Right renal pelvis (tissue), 4 donors: ENCODE measurements around the gene HEXIM2. TPM values are rescaled to one million over a fixed set of nuclear protein-coding genes. Genes with fewer than 3 reads are reported as not detected.
"Not testable (repeated sequence)": the region's sequence is repeated elsewhere in the genome, so short reads cannot be mapped to it uniquely, and the experiment has no call there.

ENCODE experiments used
- DNase-seq, 4 donors: peaks; one replicate each; pipeline ENCODE4 v3.0.0-alpha.2; 2013; ENCODE audit warnings: low read depth in 4 of 4, low spot score in 3 of 4, missing footprints in 1 of 4
- polyA plus RNA-seq, 4 donors: library from polyadenylated mRNA; unstranded; fragments of 120-200 nt; gene quantifications; one replicate each; pipeline ENCODE4 v1.2.1, GENCODE V29; 2013; ENCODE audit not compliant: insufficient read length in 4 of 4

The HEXIM2 gene, protein sequence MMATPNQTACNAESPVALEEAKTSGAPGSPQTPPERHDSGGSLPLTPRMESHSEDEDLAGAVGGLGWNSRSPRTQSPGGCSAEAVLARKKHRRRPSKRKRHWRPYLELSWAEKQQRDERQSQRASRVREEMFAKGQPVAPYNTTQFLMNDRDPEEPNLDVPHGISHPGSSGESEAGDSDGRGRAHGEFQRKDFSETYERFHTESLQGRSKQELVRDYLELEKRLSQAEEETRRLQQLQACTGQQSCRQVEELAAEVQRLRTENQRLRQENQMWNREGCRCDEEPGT
- 10 to 100 TPM; 12.8 to 16.5 (median 13.5) TPM for polyA plus RNA-seq

GRCh38 chr17:45161288-45162024, at the start of gene HEXIM2:
Gene HEXIM2, plus strand, starts transcription at chr17:45161875. Its CDS starts 919 bp downstream, at chr17:45162794.
- DNase-seq = peak; percentile 99 to 100 (median 100)

DNA sequence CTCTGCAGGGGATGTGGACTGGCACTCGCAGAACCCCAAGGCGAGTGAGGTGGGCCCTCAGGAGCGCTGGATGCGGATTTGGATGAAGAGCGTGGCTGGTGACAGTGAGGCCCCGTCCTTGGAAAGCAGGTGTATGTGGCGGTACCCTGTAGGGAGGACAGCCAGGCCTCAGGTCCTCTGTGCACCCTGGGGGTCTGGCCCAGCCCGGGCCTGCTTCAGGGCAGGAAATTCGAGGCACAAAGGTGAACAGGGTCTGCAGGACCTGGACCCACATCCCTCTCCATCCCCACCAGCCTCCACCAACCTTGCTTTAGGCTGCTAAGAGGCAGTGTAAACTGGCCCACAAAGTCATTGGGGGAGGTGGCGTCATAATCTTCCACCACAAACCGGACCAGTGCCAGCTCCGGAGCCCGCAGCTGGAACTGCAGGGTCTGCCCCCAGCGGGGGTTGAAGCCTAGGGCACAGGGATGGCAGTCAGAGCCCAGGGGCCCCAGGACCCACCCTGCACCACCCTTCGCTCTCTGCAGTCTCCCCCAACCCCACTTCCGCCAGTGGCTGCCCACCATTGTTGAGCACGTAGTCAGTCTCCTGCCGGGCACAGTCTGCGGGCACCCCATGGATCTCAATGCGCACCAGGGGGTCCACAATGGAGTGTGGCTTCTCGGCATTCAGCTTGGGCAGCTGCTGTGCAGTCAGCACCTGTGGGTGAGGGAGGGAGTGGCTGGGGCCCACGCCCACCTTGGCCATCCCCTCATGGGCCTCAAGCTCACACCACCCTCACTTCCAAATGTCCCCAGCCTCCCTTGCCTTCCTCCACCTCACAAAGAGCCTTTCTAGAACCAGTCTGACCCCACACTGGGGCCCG, 48.9 kb upstream of the HEXIM2 start:
- DNase-seq = no peak

GRCh38 chr17:45113424-45113754, 48.3 kb upstream of the HEXIM2 start:
- no peak for DNase-seq

- DNase-seq = no peak
Observed at GRCh38 chr17:45114117-45114932, 47.4 kb upstream of the HEXIM2 start.

DNA sequence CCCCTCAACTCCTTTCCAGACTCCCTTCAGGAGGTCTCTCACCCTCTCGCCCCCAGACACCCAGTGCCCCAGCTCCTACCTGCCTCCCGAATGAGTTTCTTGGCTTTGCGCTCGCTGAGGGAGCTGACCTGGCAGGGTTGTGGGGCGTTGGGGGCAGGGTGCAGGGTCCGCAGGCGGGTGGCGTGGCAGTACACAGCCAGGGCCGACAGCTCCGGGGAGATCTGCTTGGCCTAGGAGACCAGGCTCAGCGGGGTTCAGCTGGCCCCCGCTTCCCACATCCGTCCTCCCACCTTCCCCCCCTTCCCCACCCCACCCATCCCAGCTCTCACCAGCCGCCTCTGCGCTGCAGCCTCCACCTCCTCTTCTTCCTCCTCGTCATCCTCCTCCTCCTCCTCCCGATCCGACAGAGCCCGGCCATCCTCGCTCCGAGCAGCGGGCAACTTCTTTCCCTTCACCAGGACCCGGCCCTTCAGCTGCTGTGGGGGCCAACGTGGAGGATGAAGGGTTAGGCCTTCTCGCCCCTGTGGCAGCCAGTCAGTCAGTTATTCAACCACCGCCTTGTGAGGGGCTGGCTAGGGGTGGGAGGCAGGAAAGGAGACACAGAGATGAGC, 46.6 kb upstream of the HEXIM2 start:
- DNase-seq = no peak

DNA sequence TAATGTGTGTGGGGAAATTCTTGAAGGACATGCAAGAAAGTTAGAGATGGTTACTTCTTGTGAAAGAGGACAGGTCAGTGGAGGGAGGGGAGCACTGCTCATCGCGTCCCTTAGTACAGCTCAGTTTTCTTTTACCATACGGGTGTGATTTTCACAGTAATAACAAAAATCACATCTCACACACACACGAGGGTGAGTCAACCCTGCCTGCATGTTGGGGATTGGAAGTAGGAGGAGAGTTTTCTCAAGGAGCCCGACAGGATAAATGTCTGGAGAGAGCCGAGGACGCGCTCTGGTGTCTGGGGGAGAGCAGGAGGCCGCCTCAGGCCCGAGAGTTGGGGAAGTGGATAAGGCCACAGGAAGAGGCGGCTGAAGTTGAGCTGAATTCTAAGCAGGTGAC, 45.8 kb upstream of the HEXIM2 start:
- no peak for DNase-seq

DNA sequence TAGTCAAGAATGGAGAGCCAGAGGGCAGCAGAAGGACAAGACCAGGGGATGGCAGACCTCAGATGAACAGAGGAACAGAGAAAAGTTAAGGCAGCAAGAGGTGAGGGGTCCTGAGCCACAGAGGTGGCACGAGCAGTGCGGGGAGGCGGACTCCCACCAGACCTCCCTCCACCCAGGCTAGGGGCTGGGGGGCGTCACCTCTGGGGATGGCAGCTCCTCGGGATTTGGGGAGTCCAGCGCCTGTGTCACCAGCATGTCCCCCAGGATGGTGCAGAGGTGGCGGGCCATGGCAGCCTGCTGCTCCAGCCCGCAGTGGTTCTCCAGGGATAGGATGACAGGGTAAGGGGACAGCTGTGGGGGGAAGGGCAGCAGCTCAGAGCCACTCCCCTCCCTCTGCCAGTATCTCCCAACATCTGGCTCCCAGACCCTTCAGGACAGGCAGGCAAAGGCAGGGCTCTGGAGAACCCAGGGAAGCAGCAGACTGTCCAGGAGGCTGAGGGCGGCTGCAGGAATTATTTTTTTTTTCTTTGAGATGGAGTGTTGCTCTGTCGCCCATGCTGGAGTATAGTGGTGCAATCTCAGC, 45.1 kb upstream of the HEXIM2 start:
- DNase-seq = no peak

DNA sequence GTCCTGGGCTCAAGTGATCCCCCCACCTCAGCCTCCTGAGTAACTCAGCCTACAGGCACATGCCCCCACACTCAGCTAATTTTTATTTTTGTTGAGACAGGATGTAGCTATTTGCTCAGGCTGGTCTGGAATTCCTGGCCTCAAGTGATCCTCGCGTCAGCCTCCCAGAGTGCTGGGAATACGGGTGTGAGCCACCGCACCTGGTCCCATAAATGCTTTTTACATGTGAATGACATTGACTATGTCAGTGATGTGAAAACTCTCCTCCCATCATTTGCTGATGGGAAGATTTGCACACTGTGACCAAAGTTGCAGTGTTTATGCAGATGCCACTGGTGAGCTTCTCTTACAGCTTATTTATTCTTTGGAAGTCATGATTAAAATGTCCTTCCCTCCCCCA, 44.3 kb upstream of the HEXIM2 start:
- no peak for DNase-seq

GRCh38 chr17:45117848-45118646, 43.6 kb upstream of the HEXIM2 start:
- no peak for DNase-seq

DNA sequence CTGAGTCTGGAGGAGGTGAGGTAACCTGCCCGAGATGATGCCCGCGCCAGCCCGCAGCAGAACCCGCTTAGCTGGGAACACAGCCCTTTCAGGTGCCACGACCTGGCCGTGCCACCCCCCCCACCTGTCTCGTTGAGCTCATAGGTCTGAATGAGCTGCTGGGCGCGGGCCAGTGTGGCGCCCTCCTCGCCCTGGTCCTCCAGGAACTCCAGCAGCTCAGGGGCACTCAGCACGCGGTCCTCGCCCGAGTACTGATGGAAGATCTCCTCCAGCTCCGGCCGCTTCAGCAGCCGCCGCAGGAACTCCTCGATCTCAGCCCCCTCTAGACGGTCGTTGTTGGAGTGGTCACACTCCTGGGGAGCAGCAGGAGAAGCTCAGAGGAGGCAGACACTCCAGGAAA, 43.0 kb upstream of the HEXIM2 start:
- no peak for DNase-seq

DNA sequence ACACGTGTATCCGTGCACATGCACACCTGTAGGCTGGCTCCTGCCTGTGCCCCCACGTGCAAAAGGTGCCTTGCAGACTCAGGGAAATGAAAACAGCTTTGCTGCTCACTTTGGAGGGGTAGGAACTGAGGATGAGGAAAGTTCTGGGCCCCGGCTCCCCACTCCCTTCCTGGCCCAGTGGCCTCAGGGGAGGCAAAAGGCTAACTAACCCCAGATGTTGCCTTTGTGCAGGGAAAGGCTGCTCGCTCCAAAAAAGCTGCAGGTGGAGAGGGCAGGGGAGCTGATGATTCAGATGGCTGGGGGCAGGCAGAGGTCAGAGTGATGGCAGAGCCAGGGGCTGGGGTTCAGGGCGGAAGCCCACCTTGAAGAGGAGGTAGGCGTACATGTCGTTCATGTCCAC, 41.7 kb upstream of the HEXIM2 start:
- DNase-seq = no peak

GRCh38 chr17:45120558-45120957, 41.1 kb upstream of the HEXIM2 start:
- DNase-seq = no peak

- no peak for DNase-seq
Observed at GRCh38 chr17:45121055-45121454, 40.6 kb upstream of the HEXIM2 start.

DNA sequence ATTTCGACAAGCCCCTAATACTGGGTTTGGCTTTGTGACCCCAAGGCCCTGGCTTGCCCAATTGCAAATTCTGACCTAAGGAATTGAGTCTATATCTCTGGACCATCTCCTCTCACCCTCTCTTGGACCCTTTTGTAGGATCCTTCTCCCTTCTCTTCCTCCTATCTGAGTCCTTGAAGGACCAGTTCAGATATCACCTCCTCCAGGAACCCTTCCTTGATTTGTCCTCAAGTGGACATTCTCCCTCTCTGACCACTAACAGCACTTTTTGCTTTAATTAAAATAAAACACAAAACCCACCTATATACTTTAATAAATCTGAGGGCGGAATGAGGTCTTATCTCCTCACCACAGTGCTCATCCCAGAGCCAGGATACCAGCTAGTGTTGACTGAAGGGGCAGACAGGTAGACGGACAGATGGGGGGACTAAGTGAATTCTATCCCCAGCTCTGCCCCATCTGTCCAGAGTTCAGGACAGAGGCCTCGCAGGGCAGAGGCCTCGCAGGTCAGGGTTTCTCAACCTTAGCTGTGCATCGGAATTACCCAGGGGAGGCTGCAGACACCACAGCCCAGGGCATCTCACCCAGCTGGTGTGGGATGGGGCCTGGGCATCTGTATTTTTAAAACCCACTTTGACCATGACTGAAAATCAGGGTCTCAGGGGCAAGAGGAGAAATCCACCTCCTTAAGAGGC, 38.5 kb upstream of the HEXIM2 start:
- DNase-seq = no peak

- DNase-seq = no peak
Observed at GRCh38 chr17:45123930-45124796, 37.5 kb upstream of the HEXIM2 start.

DNA sequence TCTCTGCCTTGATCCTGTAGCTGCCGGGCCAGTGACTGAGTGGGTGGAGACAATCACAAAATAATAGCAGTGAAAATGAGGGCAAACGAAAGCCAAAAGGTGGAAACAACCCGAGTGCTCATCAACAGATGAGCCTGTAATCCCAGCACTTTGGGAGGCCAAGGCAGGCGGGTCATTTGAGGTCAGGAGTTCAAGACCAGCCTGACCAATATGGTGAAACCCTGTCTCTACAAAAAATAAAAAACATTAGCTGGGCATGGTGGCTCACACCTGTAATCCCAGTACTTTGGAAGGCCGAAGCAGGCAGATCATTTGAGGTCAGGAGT, 36.9 kb upstream of the HEXIM2 start:
- DNase-seq = not testable (repeated sequence)

DNA sequence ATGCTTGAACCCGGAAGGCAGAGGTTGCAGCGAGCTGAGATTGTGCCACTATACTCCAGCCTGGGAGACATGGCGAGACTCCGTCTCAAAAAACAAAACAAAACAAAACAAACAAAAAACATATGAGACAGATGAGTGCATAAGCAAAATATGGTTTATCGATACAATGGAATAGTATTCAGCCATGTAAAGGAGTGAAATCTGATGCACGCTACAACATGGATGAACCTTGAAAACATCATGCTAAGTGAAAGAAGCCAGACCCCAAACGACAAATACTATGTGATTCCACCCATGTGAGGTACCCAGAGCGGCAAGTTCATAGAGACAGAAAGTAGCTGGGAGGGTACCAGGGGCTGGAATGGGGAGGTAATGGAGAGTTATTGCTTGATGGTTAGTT, 36.2 kb upstream of the HEXIM2 start:
- no peak for DNase-seq

DNA sequence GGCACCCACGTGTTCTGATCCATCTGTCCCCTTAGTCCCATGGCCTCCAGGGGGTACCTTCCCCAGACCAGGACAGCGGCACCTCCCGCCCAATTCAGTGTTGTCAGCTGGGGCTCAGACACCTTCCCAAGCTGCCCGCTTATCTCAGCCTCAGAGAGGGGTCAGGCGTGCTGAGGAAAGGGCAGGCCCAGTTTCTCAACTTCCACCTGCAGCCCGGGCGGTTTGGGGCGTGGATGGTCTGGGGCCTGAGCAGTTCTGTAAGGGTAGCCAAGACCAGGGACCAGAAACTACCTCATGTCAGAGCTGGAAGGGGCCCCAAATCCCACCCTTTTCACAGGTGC, 34.5 kb upstream of the HEXIM2 start:
- no peak for DNase-seq
